Suprapubic skin (tissue), 4 donors: ENCODE measurements around the gene NPR2.

Experiments
- EP300 ChIP-seq: sonication (generic); formaldehyde crosslinking; IDR thresholded peaks from one replicate; pipeline ENCODE4 v1.6.1; 2017; ENCODE audit warnings: antibody characterized with exemption
- POLR2A ChIP-seq, 2 donors: fragments of 450-650 bp; IDR thresholded peaks; one replicate each; pipeline ENCODE4 v1.6.1; 2017; ENCODE audit warnings: antibody characterized with exemption in 2 of 2, mild to moderate bottlenecking in 2 of 2, moderate library complexity in 2 of 2
- POLR2AphosphoS5 ChIP-seq, 3 donors: sonication (generic); formaldehyde crosslinking; IDR thresholded peaks; one replicate each; pipeline ENCODE4 v1.6.1; 2017; ENCODE audit warnings: antibody characterized with exemption in 3 of 3
- TF ChIP-seq, protein P1 (sequence below), 2 donors: fragments of 200-600 bp in 1 of 2; fragments of 450-650 bp in 1 of 2; sonication (generic) in 1 of 2; IDR thresholded peaks; one replicate each; pipeline ENCODE4 v1.5.1; 2016 to 2019; ENCODE audit warnings: antibody characterized with exemption in 2 of 2, mild to moderate bottlenecking in 1 of 2, moderate library complexity in 1 of 2

DNA sequence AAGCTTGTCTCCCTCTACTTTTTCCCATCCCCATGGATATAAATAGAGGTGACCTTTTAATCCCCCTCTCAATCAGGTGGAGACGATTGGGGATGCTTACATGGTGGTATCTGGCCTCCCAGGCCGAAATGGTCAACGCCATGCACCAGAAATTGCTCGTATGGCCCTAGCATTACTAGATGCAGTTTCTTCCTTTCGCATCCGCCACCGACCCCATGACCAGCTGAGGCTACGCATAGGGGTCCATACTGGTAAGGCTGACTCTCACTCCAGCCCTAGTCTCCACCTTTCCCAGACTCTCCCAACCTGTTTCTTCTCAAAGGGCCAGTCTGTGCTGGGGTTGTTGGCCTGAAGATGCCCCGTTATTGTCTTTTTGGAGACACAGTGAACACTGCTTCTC, 17.0 kb downstream of the NPR2 start:
- no peak for TF ChIP-seq POLR2A (IDR thresholded peaks at IDR 0.05)
- TF ChIP-seq, protein P1, sequence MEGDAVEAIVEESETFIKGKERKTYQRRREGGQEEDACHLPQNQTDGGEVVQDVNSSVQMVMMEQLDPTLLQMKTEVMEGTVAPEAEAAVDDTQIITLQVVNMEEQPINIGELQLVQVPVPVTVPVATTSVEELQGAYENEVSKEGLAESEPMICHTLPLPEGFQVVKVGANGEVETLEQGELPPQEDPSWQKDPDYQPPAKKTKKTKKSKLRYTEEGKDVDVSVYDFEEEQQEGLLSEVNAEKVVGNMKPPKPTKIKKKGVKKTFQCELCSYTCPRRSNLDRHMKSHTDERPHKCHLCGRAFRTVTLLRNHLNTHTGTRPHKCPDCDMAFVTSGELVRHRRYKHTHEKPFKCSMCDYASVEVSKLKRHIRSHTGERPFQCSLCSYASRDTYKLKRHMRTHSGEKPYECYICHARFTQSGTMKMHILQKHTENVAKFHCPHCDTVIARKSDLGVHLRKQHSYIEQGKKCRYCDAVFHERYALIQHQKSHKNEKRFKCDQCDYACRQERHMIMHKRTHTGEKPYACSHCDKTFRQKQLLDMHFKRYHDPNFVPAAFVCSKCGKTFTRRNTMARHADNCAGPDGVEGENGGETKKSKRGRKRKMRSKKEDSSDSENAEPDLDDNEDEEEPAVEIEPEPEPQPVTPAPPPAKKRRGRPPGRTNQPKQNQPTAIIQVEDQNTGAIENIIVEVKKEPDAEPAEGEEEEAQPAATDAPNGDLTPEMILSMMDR (IDR thresholded peaks at IDR 0.05) = no peak
- TF ChIP-seq POLR2AphosphoS5 (IDR thresholded peaks at IDR 0.05) = no peak
- TF ChIP-seq EP300 = no peak
